Measurements from ENCODE around the gene IRF2BP2. TPM values are rescaled to one million over a fixed set of nuclear protein-coding genes. Genes with fewer than 3 reads are reported as not detected.

The IRF2BP2 gene
- total RNA-seq, result 10 to 100 TPM; 82.7 to 83.3 TPM

DNA sequence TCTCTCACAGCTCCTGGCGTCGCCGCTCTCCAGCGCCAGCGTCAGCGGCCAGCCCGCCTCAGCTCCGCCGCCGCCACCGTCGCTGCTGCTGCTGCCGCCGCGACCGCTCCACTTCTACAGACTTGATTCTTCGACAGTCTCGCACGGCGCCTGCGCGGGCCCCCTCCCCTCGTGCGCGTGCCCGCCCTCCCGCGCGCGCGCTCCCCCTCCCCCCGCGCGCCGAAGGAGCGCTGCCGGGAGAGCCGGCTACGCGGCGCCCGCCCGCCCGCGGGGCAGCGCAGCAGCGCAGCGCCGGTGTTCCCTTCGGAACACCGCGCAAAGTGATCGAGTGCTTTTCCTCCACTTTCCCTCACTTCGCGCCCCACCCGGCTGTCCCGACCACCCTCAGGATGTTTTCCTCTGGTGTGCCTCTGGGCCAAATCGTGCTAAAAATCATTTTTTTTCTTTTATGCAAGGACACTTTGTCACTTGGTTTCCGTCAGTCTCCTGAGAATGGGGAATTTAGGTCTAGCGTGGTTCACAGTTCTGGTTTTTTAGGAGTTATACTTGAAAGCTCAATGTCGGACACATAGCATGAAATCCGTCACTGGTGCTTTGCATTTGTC is at the start of gene IRF2BP2:
Gene IRF2BP2, minus strand, starts transcription at position 118 of the 605 bp plus-strand sequence. CDS start 684 bp downstream, outside the sequence.
- ATAC-seq, result peak; percentile 57
- Histone ChIP-seq H3K36me3 (replicated peaks in 1 of 2; ENCODE audit: insufficient read depth in 1 of 2, low read depth in 2 of 2) (peaks cover 3 to 4% of the 10 kb centered on the region in 2 donors), H3K9me3 (no peaks in the 10 kb centered on the region), H3K27ac (peak within 1 kb of the TSS; percentile 100), H3K4me1 (peaks cover 40% of the 10 kb centered on the region), H3K4me3 (peak within 1 kb of the TSS; percentile 50 to 61), H3K27me3 (no peaks in the 10 kb centered on the region)
- intact Hi-C loops (cut with DNase I), result no loop called here
- peak; percentile 86 to 90 (median 88) for DNase-seq
- peak in 2 of 3 donors; percentile 90 to 91 for TF ChIP-seq POLR2A (IDR thresholded peaks at IDR 0.05)
- TF ChIP-seq, protein P1, sequence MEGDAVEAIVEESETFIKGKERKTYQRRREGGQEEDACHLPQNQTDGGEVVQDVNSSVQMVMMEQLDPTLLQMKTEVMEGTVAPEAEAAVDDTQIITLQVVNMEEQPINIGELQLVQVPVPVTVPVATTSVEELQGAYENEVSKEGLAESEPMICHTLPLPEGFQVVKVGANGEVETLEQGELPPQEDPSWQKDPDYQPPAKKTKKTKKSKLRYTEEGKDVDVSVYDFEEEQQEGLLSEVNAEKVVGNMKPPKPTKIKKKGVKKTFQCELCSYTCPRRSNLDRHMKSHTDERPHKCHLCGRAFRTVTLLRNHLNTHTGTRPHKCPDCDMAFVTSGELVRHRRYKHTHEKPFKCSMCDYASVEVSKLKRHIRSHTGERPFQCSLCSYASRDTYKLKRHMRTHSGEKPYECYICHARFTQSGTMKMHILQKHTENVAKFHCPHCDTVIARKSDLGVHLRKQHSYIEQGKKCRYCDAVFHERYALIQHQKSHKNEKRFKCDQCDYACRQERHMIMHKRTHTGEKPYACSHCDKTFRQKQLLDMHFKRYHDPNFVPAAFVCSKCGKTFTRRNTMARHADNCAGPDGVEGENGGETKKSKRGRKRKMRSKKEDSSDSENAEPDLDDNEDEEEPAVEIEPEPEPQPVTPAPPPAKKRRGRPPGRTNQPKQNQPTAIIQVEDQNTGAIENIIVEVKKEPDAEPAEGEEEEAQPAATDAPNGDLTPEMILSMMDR (IDR thresholded peaks at IDR 0.05), result peak in 2 of 7 experiments; percentile 15 to 21
- WGBS, 2 donors, result 0 to 1% methylated on average over 13 to 62 of the region's 62 CpGs

DNA sequence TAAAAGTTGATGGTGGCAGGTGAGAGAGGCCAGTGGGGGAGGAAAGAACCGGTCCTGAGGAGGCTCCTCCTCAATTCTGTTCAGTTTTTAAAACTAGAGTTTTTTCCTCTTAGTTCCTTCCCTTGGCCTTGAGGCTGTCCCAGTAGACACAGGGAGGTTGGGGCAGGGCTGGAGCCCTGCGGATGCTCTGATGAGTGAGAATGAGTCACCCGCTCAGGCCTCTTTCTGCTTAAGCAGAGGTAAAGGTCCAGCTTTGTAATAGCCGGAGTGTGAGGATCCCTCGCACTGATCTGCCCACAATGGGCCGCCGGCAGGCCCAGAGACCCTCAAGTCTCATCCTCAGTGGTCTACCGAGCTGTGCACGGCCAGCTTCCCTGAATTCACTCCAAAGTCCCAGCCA is 49.6 kb upstream of the IRF2BP2 start:
- intact Hi-C loops (cut with DNase I), result no loop called here

DNA sequence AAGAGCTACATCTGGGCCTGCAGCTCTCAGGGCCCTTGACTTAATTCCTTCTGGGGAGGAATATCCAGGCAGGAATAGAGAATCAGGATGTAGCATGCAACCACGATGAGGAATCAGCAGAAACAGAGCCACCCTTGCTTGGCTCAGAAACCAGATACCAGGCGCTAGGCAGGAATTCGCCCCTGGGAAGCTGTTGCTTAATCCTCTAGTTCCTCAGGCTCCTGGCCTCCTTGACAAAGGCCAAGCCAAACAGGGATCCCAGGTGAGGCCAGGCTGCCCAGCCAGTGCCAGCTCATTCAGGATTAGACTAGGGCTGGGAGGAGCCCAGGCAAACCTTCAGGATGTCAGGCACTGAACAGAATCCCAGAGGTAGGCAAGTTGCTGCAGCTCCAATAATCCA is 48.2 kb upstream of the IRF2BP2 start:
- Histone ChIP-seq H3K27me3 (no peaks in the 10 kb centered on the region), H3K4me1 (peaks cover 32% of the 10 kb centered on the region), H3K4me3 (no peak overlapping the region), H3K9me3 (no peaks in the 10 kb centered on the region), H3K36me3 (replicated peaks in 1 of 2; ENCODE audit: insufficient read depth in 1 of 2, low read depth in 2 of 2) (no peaks in the 10 kb centered on the region), H3K27ac (peak overlapping the region; percentile 64 to 85 (median 82))
- 13 to 14% methylated on average over 1 to 3 of the region's 3 CpGs for WGBS, 2 donors
- peak; percentile 91 for ATAC-seq
- intact Hi-C loops (cut with DNase I), result no loop called here
- peak; percentile 79 to 91 (median 86) for DNase-seq
- TF ChIP-seq, protein P1 (IDR thresholded peaks at IDR 0.05), result no peak
- TF ChIP-seq POLR2A (IDR thresholded peaks at IDR 0.05), result peak in 1 of 3 donors; percentile 11

More for the DNA sequence above, 49.6 kb upstream of the IRF2BP2 start:
- DNase-seq, result no peak
- no peaks in the 10 kb centered on the region for H3K27me3 ChIP-seq
- H3K36me3 ChIP-seq (replicated peaks in 1 of 2; ENCODE audit: insufficient read depth in 1 of 2, low read depth in 2 of 2), result no peaks in the 10 kb centered on the region
- H3K9me3 ChIP-seq, result no peaks in the 10 kb centered on the region
- WGBS, 2 donors, result 79 to 82% methylated on average over 5 to 8 of the region's 9 CpGs
- TF ChIP-seq, protein P1 (IDR thresholded peaks at IDR 0.05), result no peak
- no peak for TF ChIP-seq POLR2A (IDR thresholded peaks at IDR 0.05)
- no peak for ATAC-seq
- H3K4me1 ChIP-seq, result peaks cover 32% of the 10 kb centered on the region
- no peak overlapping the region for H3K4me3 ChIP-seq
- H3K27ac ChIP-seq, result no peak overlapping the region

DNA sequence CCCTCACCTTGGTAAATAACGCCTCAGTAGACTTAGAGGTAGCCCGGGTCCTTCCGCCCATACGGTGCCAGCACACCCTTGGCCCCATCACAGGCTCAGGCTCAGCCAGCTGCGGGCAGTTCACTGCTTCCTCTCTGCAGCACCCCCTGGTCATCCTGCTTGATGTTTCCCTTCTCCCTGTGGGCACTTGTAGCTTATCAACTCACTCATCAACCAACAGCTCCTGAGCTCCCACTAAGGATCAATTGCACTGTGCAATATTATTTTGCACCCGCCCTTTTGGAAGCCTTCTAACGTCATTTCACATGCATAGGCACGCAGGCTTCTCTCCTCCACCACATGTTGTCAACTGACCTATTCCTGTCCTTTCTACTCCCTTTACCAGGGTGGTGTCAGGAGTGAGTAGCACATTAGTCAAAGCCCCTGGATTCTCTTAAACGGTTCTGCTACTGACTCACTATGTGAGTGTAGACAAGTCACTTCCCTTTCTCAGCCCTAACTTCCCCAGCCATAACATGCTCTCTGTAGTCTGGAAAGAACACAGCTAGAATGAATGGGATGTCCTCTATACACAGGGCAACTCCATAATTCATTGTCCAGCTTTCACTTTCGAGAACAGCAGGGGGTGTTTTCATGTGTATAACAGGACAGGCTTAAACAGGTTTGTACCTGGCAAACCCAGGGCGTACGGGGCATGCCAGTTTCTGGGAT is 47.1 kb upstream of the IRF2BP2 start:
- Histone ChIP-seq H3K36me3 (replicated peaks in 1 of 2; ENCODE audit: insufficient read depth in 1 of 2, low read depth in 2 of 2) (no peaks in the 10 kb centered on the region), H3K9me3 (no peaks in the 10 kb centered on the region), H3K4me3 (no peak overlapping the region), H3K27ac (peak overlapping the region; percentile 64 to 85 (median 82)), H3K4me1 (peaks cover 32% of the 10 kb centered on the region), H3K27me3 (no peaks in the 10 kb centered on the region)
- TF ChIP-seq, protein P1 (IDR thresholded peaks at IDR 0.05), result peak in 3 of 7 experiments; percentile 12 to 29 (median 15)
- no peak for TF ChIP-seq POLR2A (IDR thresholded peaks at IDR 0.05)
- 56 to 68% methylated on average over 12 of the region's 12 CpGs for WGBS, 2 donors
- ATAC-seq (peak; percentile 76), DNase-seq (peak in 3 of 4 donors; percentile 37 to 63 (median 56))
- intact Hi-C loops (cut with DNase I), result no loop called here
